Right cardiac atrium (tissue), 5 donors: ENCODE results near the gene TRMT6. TPM values are rescaled to one million over a fixed set of nuclear protein-coding genes. Genes with fewer than 3 reads are reported as not detected.

Source experiments
- ATAC-seq, 2 donors: fragments of 200-7000 bp; cut with Tn5 transposase; one replicate each; pipeline versions ENCODE4 v1.8.0 to v1.9.1; 2020; ENCODE audit warnings: moderate library complexity in 2 of 2, mild to moderate bottlenecking in 1 of 2
- DNase-seq, 3 donors: peaks; one replicate each; pipeline ENCODE4 v3.0.0-alpha.2; 2020
- H3K27ac ChIP-seq: one replicate; pipeline ENCODE4 v1.5.1; 2013; ENCODE audit warnings: mild to moderate bottlenecking, low read length, control low read depth, moderate library complexity
- H3K27me3 ChIP-seq: one replicate; pipeline ENCODE4 v1.6.1; 2013; ENCODE audit not compliant: control insufficient read depth, insufficient read depth
- H3K4me1 ChIP-seq: one replicate; pipeline ENCODE4 v1.6.1; 2013; ENCODE audit warnings: low read length; ENCODE audit not compliant: control insufficient read depth, insufficient read depth
- H3K4me3 ChIP-seq: one replicate; pipeline ENCODE4 v1.5.1; 2013; ENCODE audit warnings: low read length, control low read depth
- H3K9me3 ChIP-seq: one replicate; pipeline ENCODE4 v1.6.1; 2013; ENCODE audit warnings: low read length; ENCODE audit not compliant: control insufficient read depth
- WGBS: extraction: QIAGEN DNeasy Blood & Tissue Kit; methylation state at CpG from one replicate; pipeline ENCODE4 v1.1.7; 2013; 5-methylcytosine and 5-hydroxymethylcytosine counted together
- intact Hi-C, 4 donors: fragments of 100-400 bp; cut with DNase I; formaldehyde crosslinking; loops; one replicate each; pipeline versions ENCODE4 v1.11.0 to v1.14.0; 2022 to 2023
- polyA plus RNA-seq: library from polyadenylated mRNA; stranded (reverse); fragments of 200-250 nt; gene quantifications from one replicate; pipeline ENCODE4 v1.2.3, GENCODE V29; 2013
- total RNA-seq, 4 donors: library from RNA; stranded (reverse); fragmentation: NEBNext Ultra II Directional; extraction: Animal tissue kit (Norgen Biotek cat#: 25700); gene quantifications; one replicate each; pipeline ENCODE4 v1.2.1, GENCODE V29; 2021
- donor health status: healthy with polysubstance abuse.
- donor health status: DM: no; HTN: yes; CAD: no.
- donor health status: DM: no; HTN: no; CAD: no.
- donor health status: DM: no; HTN: yes; CAD: no; lungs with severe emphysema.
- donor health status: DM: yes; HTN: yes; CAD: no.

TRMT6 gene
- total and polyA plus RNA-seq, 5 donors: 7.6 to 11.0 (median 9.4) TPM

- H3K9me3 ChIP-seq: no peaks in the 10 kb centered on the region
- no peak overlapping the region for H3K4me3 ChIP-seq
- H3K27me3 ChIP-seq: no peaks in the 10 kb centered on the region
- H3K4me1 ChIP-seq: no peaks in the 10 kb centered on the region
- WGBS: 89% methylated on average over 2 of the region's 2 CpGs
- H3K27ac ChIP-seq: no peak overlapping the region
- intact Hi-C loops: no loop called here
- DNase-seq: no peak
- no peak for ATAC-seq
Measured at GRCh38 chr20:5977223-5977622, 26.9 kb upstream of the TRMT6 start.

- intact Hi-C loops: no loop called here
- DNase-seq (no peak), ATAC-seq (no peak)
- Histone ChIP-seq H3K4me3 (no peak overlapping the region), H3K27ac (no peak overlapping the region), H3K27me3 (no peaks in the 10 kb centered on the region), H3K9me3 (no peaks in the 10 kb centered on the region), H3K4me1 (no peaks in the 10 kb centered on the region)
- 82% methylated on average over 2 of the region's 2 CpGs for WGBS
Measured at GRCh38 chr20:5975778-5976177, 25.4 kb upstream of the TRMT6 start.

- no peak overlapping the region for H3K27ac ChIP-seq
- WGBS: 97% methylated on average over 1 of the region's 1 CpG
- intact Hi-C loops: no loop called here
Measured at GRCh38 chr20:5974531-5974930, 24.2 kb upstream of the TRMT6 start.

GRCh38 chr20:5973971-5974370 is 23.6 kb upstream of the TRMT6 start:
- H3K4me1 ChIP-seq: no peaks in the 10 kb centered on the region
- ATAC-seq: no peak
- no peak overlapping the region for H3K4me3 ChIP-seq
- no peak for DNase-seq
- H3K9me3 ChIP-seq: no peaks in the 10 kb centered on the region
- intact Hi-C loops: no loop called here
- H3K27ac ChIP-seq: no peak overlapping the region
- WGBS: 93% methylated on average over 4 of the region's 4 CpGs
- H3K27me3 ChIP-seq: no peaks in the 10 kb centered on the region

More at GRCh38 chr20:5974531-5974930, 24.2 kb upstream of the TRMT6 start:
- ATAC-seq: no peak
- Histone ChIP-seq H3K4me1 (no peaks in the 10 kb centered on the region), H3K27me3 (no peaks in the 10 kb centered on the region), H3K9me3 (no peaks in the 10 kb centered on the region), H3K4me3 (no peak overlapping the region)
- no peak for DNase-seq

- DNase-seq: no peak
- WGBS: 91% methylated on average over 2 of the region's 2 CpGs
- no peak overlapping the region for H3K27ac ChIP-seq
- intact Hi-C loops: no loop called here
- ATAC-seq: no peak
- H3K4me3 ChIP-seq: no peak overlapping the region
- H3K9me3 ChIP-seq: no peaks in the 10 kb centered on the region
- no peaks in the 10 kb centered on the region for H3K27me3 ChIP-seq
- no peaks in the 10 kb centered on the region for H3K4me1 ChIP-seq
Measured at GRCh38 chr20:5973172-5973571, 22.8 kb upstream of the TRMT6 start.

- no peak overlapping the region for H3K4me3 ChIP-seq
- no peaks in the 10 kb centered on the region for H3K27me3 ChIP-seq
- H3K4me1 ChIP-seq: no peaks in the 10 kb centered on the region
- no peaks in the 10 kb centered on the region for H3K9me3 ChIP-seq
- intact Hi-C loops: no loop called here
- no peak overlapping the region for H3K27ac ChIP-seq
- ATAC-seq (no peak), DNase-seq (no peak)
Measured at GRCh38 chr20:5971203-5971602, 20.9 kb upstream of the TRMT6 start.

- Histone ChIP-seq H3K9me3 (no peaks in the 10 kb centered on the region), H3K4me1 (no peaks in the 10 kb centered on the region), H3K4me3 (no peak overlapping the region), H3K27ac (no peak overlapping the region), H3K27me3 (no peaks in the 10 kb centered on the region)
- ATAC-seq: no peak
- intact Hi-C loops: no loop called here
- no peak for DNase-seq
- WGBS: 97% methylated on average over 2 of the region's 2 CpGs
Measured at GRCh38 chr20:5970381-5970780, 20.0 kb upstream of the TRMT6 start.

- DNase-seq: no peak
- intact Hi-C loops: no loop called here
- Histone ChIP-seq H3K27ac (no peak overlapping the region), H3K4me3 (no peak overlapping the region), H3K4me1 (no peaks in the 10 kb centered on the region), H3K27me3 (no peaks in the 10 kb centered on the region), H3K9me3 (no peaks in the 10 kb centered on the region)
- ATAC-seq: no peak
Measured at GRCh38 chr20:5969940-5970339, 19.6 kb upstream of the TRMT6 start.

GRCh38 chr20:5969348-5969935 is 19.1 kb upstream of the TRMT6 start:
- Histone ChIP-seq H3K27me3 (no peaks in the 10 kb centered on the region), H3K9me3 (no peaks in the 10 kb centered on the region), H3K4me1 (no peaks in the 10 kb centered on the region), H3K4me3 (no peak overlapping the region), H3K27ac (no peak overlapping the region)
- ATAC-seq (no peak), DNase-seq (no peak)
- WGBS: 82% methylated on average over 9 of the region's 9 CpGs
- intact Hi-C loops: no loop called here

- no peak for ATAC-seq
- 98% methylated on average over 3 of the region's 3 CpGs for WGBS
- no peak for DNase-seq
- no peak overlapping the region for H3K4me3 ChIP-seq
- H3K4me1 ChIP-seq: no peaks in the 10 kb centered on the region
- no peaks in the 10 kb centered on the region for H3K9me3 ChIP-seq
- H3K27me3 ChIP-seq: no peaks in the 10 kb centered on the region
- no peak overlapping the region for H3K27ac ChIP-seq
- intact Hi-C loops: no loop called here
Measured at GRCh38 chr20:5968462-5968861, 18.1 kb upstream of the TRMT6 start.

GRCh38 chr20:5967469-5967868 is 17.1 kb upstream of the TRMT6 start:
- ATAC-seq (no peak), DNase-seq (no peak)
- Histone ChIP-seq H3K4me1 (no peaks in the 10 kb centered on the region), H3K27me3 (no peaks in the 10 kb centered on the region), H3K27ac (no peak overlapping the region), H3K9me3 (no peaks in the 10 kb centered on the region), H3K4me3 (no peak overlapping the region)
- 96% methylated on average over 6 of the region's 6 CpGs for whole genome bisulfite sequencing
- intact Hi-C loops: no loop called here

- intact Hi-C loops: loop anchor here in 2 of 4 donors (10.0 kb wide), 2 partner anchors 415 to 425 kb away; no protein-coding TSS in a partner anchor
- Histone ChIP-seq H3K27me3 (no peaks in the 10 kb centered on the region), H3K27ac (peak overlapping the region; percentile 47), H3K9me3 (no peaks in the 10 kb centered on the region), H3K4me3 (peak overlapping the region; percentile 79), H3K4me1 (no peaks in the 10 kb centered on the region)
- ATAC-seq: no peak
- no peak for DNase-seq
- WGBS: under 1% methylated on average over 11 of the region's 11 CpGs
Measured at GRCh38 chr20:5949943-5950270, 426 bp downstream of the TRMT6 start.
